GM21381 (cell line): ENCODE results near the gene OR2A1.
A peak's percentile ranks its signal among the peaks of the same experiment; 100 is the strongest.
"Not testable (repeated sequence)": the region's sequence is repeated elsewhere in the genome, so short reads cannot be mapped to it uniquely, and the experiment has no call there.

Experiments
- ATAC-seq: cut with Tn5 transposase; IDR thresholded peaks from one replicate; pipeline ENCODE4 v1.9.1; 2021; ENCODE audit warnings: mild to moderate bottlenecking, moderate library complexity; ENCODE audit not compliant: unreplicated experiment

OR2A1 gene

GRCh38 chr7:144321677-144322206 is 9.5 kb downstream of the OR2A1 start:
- not testable (repeated sequence) for ATAC-seq

- ATAC-seq, result not testable (repeated sequence)
Measured at GRCh38 chr7:144323359-144323758, 11.1 kb downstream of the OR2A1 start.

- not testable (repeated sequence) for ATAC-seq
Measured at GRCh38 chr7:144325868-144326267, 13.6 kb downstream of the OR2A1 start.

GRCh38 chr7:144330044-144330443 is 17.8 kb downstream of the OR2A1 start:
- ATAC-seq, result not testable (repeated sequence)

- ATAC-seq, result peak; percentile 48
Measured at GRCh38 chr7:144331221-144331995, 19.2 kb downstream of the OR2A1 start.

GRCh38 chr7:144331996-144332288 is 19.7 kb downstream of the OR2A1 start:
- not testable (repeated sequence) for ATAC-seq

- peak; percentile 24 for ATAC-seq
Measured at GRCh38 chr7:144348625-144349024, 36.4 kb downstream of the OR2A1 start.

- ATAC-seq, result not testable (repeated sequence)
Measured at GRCh38 chr7:144351667-144352066, 39.4 kb downstream of the OR2A1 start.

- ATAC-seq, result peak; percentile 69
Measured at GRCh38 chr7:144355176-144355822, 43.1 kb downstream of the OR2A1 start, which contains the start of gene ARHGEF5. TSS of gene ARHGEF5 (plus strand) at chr7:144355402. CDS start at chr7:144362670, 7,268 bp downstream.

GRCh38 chr7:144356185-144356584 is 44.0 kb downstream of the OR2A1 start:
- ATAC-seq, result not testable (repeated sequence)

GRCh38 chr7:144356860-144357259 is 44.6 kb downstream of the OR2A1 start:
- not testable (repeated sequence) for ATAC-seq

GRCh38 chr7:144362061-144362460 is 49.8 kb downstream of the OR2A1 start:
- not testable (repeated sequence) for ATAC-seq

- ATAC-seq, result not testable (repeated sequence)
Measured at GRCh38 chr7:144365523-144365922, 53.3 kb downstream of the OR2A1 start.

- not testable (repeated sequence) for ATAC-seq
Measured at GRCh38 chr7:144367250-144367649, 55.0 kb downstream of the OR2A1 start.

GRCh38 chr7:144369221-144369620 is 57.0 kb downstream of the OR2A1 start:
- ATAC-seq, result not testable (repeated sequence)
